HG02642 (cell line): Measurements from ENCODE around the gene SSH2.
"Not testable (repeated sequence)": the region's sequence is repeated elsewhere in the genome, so short reads cannot be mapped to it uniquely, and the experiment has no call there.

Source experiments
- ATAC-seq: cut with Tn5 transposase; IDR thresholded peaks from one replicate; pipeline ENCODE4 v1.9.1; 2021; ENCODE audit warnings: mild to moderate bottlenecking; ENCODE audit not compliant: unreplicated experiment, poor library complexity

The SSH2 gene

DNA sequence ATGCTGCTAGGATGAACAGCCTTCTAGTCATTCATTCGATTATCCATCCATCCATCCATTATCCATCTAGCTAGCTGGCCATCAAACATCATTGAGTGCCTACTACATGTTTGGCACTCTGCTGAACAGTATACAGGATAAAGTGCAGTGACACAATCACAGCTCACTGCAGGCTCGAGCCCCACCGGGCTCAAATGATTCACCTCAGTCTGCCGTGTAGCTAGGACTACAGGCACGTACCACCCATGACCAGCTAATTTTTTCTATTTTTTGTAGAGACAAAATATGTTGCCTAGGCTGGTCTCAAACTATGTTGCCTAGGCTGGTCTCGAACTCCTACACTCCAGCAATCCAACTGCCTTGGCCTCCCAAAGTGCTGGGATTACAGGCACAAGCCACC, 50.0 kb downstream of the SSH2 start:
- no peak for ATAC-seq

DNA sequence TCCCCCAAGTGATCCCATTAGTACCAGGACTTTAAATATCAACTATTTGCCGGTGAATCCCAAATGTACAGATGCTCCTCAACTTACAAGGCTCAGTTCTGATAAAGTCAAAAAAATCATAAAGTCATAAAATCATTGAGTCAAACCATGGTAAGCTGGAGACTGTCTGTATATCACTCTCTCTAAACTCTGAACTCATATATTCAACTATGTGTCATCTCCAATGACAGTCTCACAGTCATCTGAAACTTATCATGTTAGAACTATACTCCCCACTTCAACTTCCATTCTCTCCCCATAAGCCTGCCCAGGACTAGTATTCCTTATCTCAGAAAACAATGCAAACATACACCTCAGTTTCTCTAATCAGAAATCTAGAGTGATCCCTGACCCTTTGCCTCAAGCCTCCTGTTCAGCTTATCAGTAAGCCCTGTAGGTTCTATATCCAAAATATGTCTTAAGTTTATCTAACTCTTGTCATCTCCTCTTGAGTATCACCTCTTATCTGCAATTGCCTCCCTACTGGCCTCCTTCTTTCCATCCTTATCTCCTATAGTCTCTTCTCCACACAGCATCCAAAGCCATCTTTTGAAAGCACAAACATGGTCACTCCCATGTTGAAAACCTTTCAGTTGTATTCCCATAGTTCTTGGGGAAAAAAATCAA, 55.0 kb downstream of the SSH2 start:
- no peak for ATAC-seq

DNA sequence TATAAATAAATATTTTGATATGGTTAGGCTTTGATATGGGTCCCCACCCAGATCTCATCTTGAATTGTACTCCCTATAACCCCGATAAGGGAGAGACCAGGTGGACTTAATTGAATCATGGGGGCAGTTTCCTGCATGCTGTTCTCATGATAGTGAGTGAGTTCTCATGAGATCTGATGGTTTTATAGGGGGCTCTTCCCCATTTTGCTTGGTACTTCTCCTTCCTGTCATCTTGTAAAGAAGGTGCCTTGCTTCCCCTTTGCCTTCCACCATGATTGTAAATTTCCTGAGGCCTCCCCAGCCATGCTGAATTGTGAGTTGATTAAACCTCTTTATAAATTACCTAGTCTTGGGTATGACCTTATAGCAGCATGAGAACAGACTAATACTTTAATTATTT, 55.7 kb downstream of the SSH2 start:
- not testable (repeated sequence) for ATAC-seq

DNA sequence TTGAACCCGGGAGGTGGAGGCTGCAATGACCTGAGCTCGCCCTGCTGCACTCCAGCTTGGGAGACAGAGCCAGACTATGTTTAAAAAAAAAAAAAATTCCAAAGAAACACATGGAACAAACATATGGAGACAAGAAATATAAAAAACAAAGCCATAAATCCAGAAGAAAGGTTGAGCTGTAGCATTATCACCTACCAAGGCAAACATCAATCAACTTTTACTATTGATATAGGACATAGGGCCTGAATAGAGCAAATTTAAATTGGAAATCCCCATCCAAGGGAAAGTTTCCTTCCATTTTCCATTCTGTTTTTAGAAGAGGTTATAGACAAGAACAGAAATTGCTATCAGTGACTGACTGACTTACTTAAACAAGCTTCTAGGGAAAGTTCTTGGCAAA, 56.6 kb downstream of the SSH2 start:
- no peak for ATAC-seq

DNA sequence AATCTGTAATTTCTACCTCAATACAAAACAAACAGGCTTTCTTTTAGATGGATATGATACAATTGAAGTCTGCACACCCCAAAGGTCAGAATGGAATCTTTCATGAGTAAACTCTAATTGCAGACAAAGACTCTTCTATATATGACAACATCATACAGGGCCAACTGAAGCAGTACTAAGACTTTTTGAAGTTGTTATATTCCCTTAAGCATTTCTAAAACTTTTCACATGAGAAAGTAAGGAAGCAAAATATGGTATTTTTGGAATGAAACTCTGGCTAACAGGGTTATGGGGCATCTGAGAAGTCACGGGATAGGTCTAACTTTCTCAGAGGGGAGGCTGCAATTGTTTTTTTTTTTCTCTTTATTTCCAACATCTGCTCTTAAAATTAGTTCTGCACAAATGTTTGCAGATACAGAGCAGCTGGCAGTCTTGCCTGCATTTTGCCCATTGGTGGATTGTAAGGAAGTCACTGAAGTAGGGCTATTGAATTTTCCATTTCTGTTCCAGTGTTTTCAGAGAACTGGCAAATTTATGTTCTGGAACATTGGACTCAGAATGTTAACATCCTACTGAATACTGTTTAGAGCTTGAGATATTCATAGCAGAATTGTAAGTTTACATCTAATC, 59.1 kb downstream of the SSH2 start:
- ATAC-seq = no peak

DNA sequence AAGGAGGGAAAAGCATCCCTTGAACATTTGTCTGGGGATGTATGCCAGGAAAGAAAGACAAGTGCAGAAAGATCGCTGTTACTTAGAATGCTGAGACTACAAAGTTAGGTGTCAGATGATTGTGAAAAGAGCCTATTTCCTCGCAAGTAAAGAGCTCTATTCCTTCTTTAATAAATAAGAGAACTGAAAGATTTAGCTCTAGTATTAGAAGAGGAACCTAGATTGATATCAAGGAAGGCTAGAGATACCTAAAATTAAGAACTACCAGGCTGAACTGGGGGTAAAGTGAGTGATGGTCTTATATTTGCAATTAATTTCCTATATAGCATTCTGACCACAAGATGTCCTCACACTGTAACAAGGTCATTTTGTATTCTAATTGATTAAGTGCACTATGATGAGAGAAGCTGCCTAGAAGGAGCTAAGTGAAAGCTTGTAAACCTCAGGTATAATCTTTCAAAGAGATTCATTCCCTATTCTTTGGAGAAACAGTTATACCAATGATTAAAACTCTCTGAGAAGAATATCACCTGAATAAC, 62.3 kb downstream of the SSH2 start:
- ATAC-seq = no peak

DNA sequence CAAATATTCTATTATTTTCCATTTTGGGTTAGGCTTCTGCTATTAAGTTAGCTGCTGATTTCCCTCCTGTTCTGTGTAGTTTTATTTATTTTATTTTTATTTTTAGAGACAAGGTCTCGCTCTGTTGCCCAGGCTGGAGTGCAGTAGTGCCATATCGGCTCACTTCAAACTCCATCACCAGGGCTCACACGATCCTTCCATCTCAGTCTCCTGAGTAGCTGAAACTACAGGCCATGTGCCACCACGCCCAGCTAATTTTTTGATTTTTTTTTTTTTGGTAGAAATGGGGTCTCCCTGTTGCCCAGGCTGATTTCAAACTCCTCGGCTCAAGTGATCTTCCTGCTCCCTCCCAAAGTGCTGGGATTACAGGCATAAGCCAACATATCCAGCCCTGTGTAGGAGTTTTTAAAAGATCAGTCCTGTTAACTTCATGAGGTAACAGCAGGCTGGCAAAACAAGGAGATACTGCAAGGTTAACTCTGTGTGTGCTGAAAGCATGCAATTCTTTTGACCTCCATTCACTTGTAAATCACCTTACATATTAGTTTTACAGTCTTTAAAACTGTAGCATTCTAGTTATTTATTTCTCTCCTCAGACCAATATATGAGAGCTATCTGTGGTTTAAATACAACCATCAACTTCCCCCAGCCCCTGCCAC, 63.2 kb downstream of the SSH2 start:
- no peak for ATAC-seq

DNA sequence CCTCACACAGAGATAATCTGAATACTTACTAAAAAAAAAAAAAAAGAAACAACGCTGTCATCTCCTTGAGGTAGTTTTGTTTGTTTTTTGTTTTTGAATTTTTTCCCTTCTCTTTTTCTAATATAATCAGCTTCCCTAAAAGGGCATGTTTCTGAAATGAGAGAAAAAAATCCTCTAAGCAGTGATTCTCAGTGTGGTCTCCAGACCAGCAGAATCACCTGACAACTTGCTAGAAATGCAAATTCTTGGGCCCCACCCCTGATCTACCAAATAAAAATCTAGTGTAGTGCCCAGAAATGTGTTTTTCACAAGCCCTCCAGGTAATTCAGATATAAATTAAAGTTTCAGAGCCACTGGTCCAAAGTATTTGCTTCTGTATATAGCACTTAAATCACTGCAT, 65.4 kb downstream of the SSH2 start:
- ATAC-seq = no peak

DNA sequence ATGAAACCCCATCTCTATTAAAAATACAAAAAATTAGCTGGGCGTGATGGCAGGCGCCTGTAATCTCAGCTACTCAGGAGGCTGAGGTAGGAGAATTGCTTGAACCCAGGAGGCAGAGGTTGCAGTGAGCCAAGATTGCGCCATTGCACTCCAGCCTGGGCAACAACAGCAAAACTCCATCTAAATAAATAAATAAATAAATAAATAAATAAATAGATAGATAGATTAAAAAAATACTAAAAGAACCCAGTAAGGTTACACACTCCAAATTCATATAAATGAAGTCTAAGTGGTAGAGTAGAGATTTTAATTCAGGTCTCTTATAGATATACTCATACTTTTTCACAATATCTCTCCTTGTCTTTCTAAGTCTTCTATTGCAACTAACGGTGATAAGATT, 65.9 kb downstream of the SSH2 start:
- not testable (repeated sequence) for ATAC-seq

DNA sequence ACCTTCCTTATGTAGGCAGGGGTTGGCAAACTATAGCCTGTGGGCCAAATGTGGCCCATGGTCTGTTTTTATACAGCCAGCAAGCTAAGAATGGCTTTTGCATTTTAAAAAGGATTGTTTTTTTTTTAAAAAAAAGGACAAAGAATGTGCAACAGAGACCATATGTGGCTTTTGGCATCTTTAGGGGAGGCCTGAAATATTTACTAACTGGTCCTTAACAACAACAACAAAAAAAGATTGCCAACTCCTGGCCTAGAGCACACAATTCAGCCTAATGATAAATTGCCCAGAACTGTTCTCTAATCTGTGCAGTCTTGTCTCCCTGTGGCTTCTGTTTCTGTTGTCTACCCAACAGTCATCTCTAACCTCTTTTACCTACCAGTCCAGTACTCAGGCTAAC, 67.1 kb downstream of the SSH2 start:
- no peak for ATAC-seq

DNA sequence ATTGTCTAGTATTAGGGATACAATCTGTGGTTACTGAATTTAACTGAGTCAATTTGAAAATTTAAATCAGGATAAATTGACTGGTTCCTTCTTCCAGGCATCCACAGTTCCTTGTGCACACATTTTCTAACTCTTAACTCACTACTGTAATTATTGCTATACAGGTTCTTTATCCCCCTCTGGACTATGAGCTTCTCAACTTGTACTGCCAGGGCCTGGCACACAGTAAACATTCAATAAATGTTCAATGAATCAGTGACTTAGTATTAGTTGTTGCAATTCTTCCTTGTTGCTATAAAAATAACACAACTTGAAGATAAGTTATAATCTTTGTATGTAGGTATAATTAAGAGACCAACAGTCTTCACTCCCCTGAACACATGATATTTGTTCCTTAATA, 67.9 kb downstream of the SSH2 start:
- ATAC-seq = no peak

DNA sequence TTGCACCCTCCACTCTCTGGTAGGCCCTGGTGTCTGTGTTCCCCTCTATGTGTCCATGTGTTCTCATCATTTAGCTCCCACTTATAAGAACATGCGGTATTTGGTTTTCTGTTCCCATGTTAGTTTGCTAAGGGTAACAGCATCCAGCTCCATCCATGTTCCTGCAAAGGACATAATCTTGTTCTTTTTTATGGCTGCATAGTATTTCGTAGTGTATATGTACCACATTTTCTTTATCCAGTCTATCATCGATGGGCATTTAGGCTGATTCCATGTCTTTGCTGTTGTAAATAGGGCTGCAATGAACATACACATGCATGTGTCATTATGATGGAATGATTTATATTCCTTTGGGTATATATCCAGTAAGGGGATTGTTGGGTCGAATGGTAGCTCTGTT, 70.6 kb downstream of the SSH2 start:
- not testable (repeated sequence) for ATAC-seq

DNA sequence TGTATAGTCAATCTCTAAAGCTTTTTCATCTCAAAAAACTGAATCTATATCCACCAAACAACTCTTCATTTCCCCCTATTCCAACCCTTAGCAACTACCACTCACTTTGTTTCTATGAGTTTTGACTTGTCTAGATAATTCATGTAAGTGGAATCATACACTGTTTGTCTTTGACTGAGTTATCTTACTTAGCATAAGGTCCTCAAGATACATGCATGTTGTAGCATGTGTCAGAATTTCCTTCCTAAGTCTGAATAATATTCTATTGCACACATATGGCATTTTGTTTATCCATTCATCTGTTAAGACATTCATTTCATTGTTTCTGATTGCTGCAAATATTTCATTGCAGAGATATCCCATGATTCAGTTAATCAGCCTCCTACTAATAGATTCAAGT, 72.2 kb downstream of the SSH2 start:
- no peak for ATAC-seq

DNA sequence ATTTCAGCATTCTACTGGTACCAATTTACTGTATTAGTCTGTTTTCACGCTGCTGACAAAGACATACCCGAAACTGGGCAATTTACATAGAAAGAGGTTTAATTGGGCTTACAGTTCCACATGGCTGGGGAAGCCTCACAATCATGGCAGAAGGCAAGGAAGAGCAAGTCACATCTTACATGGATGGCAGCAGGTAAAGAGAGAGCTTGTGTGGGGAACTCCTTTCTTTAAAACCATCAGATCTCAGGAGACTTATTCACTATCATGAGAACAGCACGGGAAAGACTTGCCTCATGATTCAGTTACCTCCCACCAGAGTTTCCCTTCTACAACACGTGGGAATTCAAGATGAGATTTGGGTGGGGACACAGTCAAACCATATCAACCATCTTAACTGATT, 72.9 kb downstream of the SSH2 start:
- ATAC-seq = not testable (repeated sequence)

DNA sequence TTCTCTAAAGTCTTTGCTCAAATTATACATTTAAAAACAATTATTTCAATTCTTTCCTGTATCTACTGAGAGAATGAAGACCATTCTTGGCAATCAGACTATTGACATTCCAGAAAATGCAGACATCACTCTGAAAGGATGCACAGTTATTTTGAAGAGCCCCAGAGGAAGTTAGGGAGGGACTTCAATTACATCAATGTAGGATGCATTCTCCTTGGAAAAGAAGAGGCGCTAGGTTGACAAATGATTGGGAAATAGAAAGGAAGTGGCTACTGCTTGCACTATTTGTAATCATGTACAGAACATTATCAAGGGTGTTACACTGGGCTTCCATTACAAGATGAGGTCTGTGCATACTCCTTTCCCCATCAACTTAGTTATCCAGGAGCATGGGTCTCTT, 74.3 kb downstream of the SSH2 start:
- ATAC-seq = no peak

DNA sequence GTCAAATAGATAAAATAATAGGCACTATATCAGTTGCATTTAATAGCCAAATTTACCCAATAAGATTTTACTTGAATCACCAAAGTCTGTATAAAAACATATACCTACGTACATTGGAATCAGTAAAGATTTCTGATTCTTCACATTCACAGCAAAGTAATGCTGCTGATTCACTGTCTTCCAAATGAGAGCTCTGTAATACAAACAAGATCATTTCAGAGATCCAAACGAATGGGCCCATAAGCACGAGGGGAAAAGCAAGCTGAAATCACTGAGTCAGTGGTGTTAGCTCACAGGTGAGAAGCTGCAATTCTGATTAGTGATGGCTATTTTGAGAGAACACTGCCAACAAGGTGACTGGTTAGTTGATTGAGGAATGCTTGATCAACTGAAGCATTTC, 81.3 kb downstream of the SSH2 start:
- ATAC-seq = no peak

DNA sequence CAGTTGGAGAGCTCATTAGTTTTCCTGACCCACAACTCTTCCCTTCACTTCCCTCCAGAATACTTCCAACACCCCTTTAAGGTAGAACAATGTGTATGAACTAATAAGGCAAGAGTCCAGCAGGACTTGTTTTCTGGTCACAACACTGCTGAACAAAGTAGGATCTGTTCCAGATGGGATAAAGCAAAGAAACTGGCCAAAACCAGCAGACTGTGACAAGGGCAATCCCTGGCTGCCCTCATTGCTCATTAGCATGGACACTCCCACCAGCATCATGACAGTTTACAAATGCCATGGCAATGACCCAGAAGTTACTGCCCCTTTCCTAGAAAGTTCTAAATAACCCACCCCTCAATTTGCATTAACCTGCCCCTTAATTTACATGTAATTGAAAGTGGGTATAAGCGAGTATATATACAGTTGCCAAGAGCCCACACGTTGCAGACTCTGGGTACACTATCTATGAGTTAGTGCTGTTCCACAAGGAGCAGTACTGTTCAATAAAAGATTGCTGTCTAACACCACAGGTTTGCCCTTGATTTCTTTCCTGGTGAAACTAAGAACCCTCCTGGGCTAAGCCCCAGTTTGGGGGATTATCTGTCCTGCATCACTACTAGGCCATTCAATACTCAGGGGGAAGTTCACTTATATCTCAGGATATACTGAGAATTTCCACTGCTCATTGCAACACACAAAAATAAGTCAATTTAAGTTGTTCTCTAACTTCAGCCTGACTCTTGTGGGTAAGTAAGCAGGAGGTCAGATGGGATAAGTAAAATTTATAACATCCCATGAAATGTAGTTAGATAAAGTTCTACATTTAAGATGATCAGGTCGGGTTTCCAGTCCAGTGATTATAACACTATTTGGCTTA, 82.3 kb downstream of the SSH2 start:
- ATAC-seq = no peak

DNA sequence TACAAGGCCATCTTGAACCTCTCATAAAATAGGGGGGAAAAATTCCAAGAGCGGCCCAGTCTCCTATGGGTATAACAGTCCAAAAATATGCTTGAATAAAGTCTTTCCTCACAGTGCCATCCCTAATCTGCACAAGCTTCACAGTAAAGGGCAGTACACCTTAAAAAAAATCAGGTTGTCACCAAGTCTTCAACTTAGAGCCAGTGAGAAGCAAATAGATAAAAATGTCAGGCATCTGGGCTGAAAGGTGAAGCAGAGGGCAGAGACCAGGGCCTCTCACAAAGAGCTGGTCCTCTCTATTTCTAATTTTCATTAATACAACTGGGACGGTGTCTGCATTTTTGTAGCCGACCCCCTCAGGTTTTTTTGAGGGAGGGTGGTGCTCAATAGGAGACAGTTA, 82.9 kb downstream of the SSH2 start:
- ATAC-seq = no peak

DNA sequence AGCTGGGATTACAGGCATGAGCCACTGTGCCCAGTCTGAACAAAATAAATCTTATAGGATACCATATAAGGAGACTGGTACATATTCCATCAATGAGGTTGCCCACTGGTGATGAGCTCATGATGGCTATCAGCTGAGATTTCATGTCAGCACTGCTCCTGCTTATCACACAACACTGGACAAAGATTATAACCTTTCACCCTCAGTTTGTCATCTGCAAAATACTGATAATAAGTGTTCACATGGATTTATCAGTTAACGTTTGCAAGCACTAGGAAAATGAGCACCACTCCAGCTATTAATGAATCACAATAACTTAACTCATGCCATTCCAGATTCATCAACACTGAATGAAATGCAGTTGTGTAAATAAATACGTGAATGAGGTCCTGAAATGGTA, 83.7 kb downstream of the SSH2 start:
- no peak for ATAC-seq

DNA sequence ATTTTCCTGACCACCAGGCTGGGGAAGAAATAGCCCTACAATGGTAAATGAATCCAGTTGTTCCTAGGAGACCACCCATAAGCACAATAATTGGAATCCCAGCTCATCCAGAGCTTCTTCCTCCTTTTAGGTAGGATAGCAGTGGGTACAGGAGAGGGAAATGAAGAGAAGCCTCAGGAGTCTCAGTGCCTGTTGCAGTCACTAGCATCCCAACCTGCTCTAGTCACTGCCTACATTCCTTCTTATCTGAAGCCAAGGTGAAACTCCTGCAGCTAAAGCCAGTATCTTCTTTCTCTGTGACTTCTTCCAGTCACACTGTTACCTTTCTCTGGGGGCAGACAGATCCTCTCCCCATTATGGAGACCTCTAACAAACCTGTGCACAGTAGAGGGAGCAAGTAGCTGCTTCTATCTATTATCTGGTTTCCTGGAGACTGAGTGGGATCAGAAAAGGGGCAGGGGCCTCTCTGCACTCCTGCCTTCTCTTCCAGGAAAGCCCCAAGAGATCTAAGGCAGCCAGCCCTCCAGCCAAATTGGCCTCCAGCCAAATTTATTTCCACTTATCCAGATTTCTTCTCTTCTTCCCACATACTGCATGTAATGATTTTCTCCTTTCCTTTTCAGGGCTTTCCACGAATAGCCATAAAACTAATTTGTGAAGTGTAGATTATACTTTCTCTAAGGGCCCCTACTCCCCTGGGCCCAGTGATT, 85.5 kb downstream of the SSH2 start:
- no peak for ATAC-seq
